SK-N-SH (cell line): Measurements from ENCODE around the gene EIF5. TPM values are rescaled to one million over a fixed set of nuclear protein-coding genes. Genes with fewer than 3 reads are reported as not detected.

ENCODE experiments used
- CTCF ChIA-PET: fragments of 300-600, 350-600 bp; formaldehyde crosslinking; extraction: SDS; loops from one replicate; lab custom pipeline; 2021; lab: Yijun Ruan, JAX
- POLR2A ChIA-PET: fragments of 350-600 bp; sonication (Branson Sonifier 250); formaldehyde crosslinking; extraction: SDS; loops from one replicate; lab custom pipeline; 2020; ENCODE audit warnings: antibody characterized with exemption, inconsistent platforms; lab: Yijun Ruan, JAX
- DNase-seq: peaks from one replicate; pipeline ENCODE4 v3.0.0; 2012
- H2AFZ ChIP-seq: fragments of 200-600 bp; sonication (generic); 2 replicates; pipeline ENCODE4 v1.8.1; 2016; ENCODE audit warnings: antibody characterized with exemption, mild to moderate bottlenecking, low read depth
- H3F3A ChIP-seq: fragments of 200-600 bp; sonication (generic); replicated peaks from 2 replicates; pipeline ENCODE3; 2016; ENCODE audit warnings: antibody characterized with exemption, mild to moderate bottlenecking; ENCODE audit not compliant: insufficient read depth
- H3K27ac ChIP-seq, 2 experiments: fragments of 200-500 bp in 1 of 2; fragments of 200-600 bp in 1 of 2; sonication (Bioruptor generic) in 1 of 2; sonication (generic), shearing (Covaris generic) in 1 of 2; 2 replicates each; pipeline versions ENCODE4 v1.5.1 to v1.6.1; 2014 to 2016; ENCODE audit warnings: low read depth in 2 of 2, inconsistent platforms in 1 of 2, low read length in 1 of 2, mild to moderate bottlenecking in 1 of 2, mixed read lengths in 1 of 2
- H3K27me3 ChIP-seq: fragments of 200-600 bp; sonication (generic), shearing (Covaris generic); 2 replicates; pipeline ENCODE4 v1.6.1; 2016; ENCODE audit warnings: mixed run types; ENCODE audit not compliant: insufficient read depth
- H3K36me3 ChIP-seq, 2 experiments: fragments of 200-500 bp in 1 of 2; fragments of 200-600 bp in 1 of 2; sonication (Bioruptor generic) in 1 of 2; sonication (generic) in 1 of 2; replicated peaks in 1 of 2; 2 replicates each; pipeline versions ENCODE3 to v1.5.1; 2014 to 2016; ENCODE audit warnings: low read length in 1 of 2, mild to moderate bottlenecking in 1 of 2; ENCODE audit not compliant: insufficient read depth in 2 of 2, control insufficient read depth in 1 of 2
- H3K4me1 ChIP-seq, 2 experiments: fragments of 200-500 bp in 1 of 2; fragments of 200-600 bp in 1 of 2; sonication (Bioruptor generic) in 1 of 2; sonication (generic), shearing (Covaris generic) in 1 of 2; 2 replicates each; pipeline versions ENCODE4 v1.5.1 to v1.6.1; 2014 to 2016; ENCODE audit warnings: low read depth in 1 of 2, low read length in 1 of 2, mixed run types in 1 of 2; ENCODE audit not compliant: insufficient read depth in 2 of 2, control insufficient read depth in 1 of 2
- H3K4me2 ChIP-seq: fragments of 200-600 bp; sonication (generic), shearing (Covaris generic); 2 replicates; pipeline ENCODE4 v1.6.1; 2017; ENCODE audit warnings: mixed run types
- H3K4me3 ChIP-seq, 2 experiments: fragments of 200-500 bp in 1 of 2; fragments of 200-600 bp in 1 of 2; sonication (Bioruptor generic) in 1 of 2; sonication (generic), shearing (Covaris generic) in 1 of 2; 2 replicates each; pipeline versions ENCODE4 v1.5.1 to v1.8.1; 2014 to 2016; ENCODE audit warnings: low read depth in 2 of 2, inconsistent platforms in 1 of 2, low read length in 1 of 2, mild to moderate bottlenecking in 1 of 2, mixed read lengths in 1 of 2, moderate library complexity in 1 of 2
- H3K79me2 ChIP-seq: fragments of 200-600 bp; sonication (generic); 2 replicates; pipeline ENCODE4 v1.8.1; 2017; ENCODE audit warnings: mild to moderate bottlenecking; ENCODE audit not compliant: insufficient read depth
- H3K9ac ChIP-seq: fragments of 200-600 bp; sonication (generic); 2 replicates; pipeline ENCODE4 v1.6.1; 2017; ENCODE audit warnings: mixed run types
- H3K9me2 ChIP-seq: fragments of 200-600 bp; sonication (generic); 2 replicates; pipeline ENCODE4 v1.6.1; 2017; ENCODE audit warnings: mixed run types
- H3K9me3 ChIP-seq: fragments of 200-600 bp; sonication (generic); 2 replicates; pipeline ENCODE4 v1.6.1; 2017; ENCODE audit warnings: mixed run types, mild to moderate bottlenecking, moderate library complexity
- H4K20me1 ChIP-seq: fragments of 200-600 bp; sonication (generic); 2 replicates; pipeline ENCODE4 v1.6.1; 2017; ENCODE audit warnings: mild to moderate bottlenecking, mixed run types; ENCODE audit not compliant: insufficient read depth
- EP300 ChIP-seq, 2 experiments: IDR thresholded peaks; 2 replicates each; pipeline versions ENCODE4 v1.4.0 to v1.6.1; 2012; ENCODE audit warnings: borderline replicate concordance in 1 of 2, low read depth in 1 of 2, low read length in 1 of 2
- EZH2phosphoT487 ChIP-seq: fragments of 200-600 bp; sonication (generic); IDR thresholded peaks from 2 replicates; pipeline ENCODE4 v1.6.1; 2017; ENCODE audit warnings: low read depth, mixed run types, mild to moderate bottlenecking, antibody characterized with exemption, moderate library complexity, borderline replicate concordance
- MEF2A ChIP-seq: IDR thresholded peaks from 2 replicates; pipeline ENCODE4 v1.4.0; 2012; ENCODE audit warnings: low read depth, borderline replicate concordance
- POLR2AphosphoS5 ChIP-seq: IDR thresholded peaks from 2 replicates; pipeline ENCODE4 v1.6.1; 2012; ENCODE audit warnings: low read depth, low read length
- RFX5 ChIP-seq: IDR thresholded peaks from 2 replicates; pipeline ENCODE4 v1.6.1; 2012; ENCODE audit warnings: mild to moderate bottlenecking, improper control_type of control experiment, low read length
- SIN3A ChIP-seq: IDR thresholded peaks from 2 replicates; pipeline ENCODE4 v1.6.1; 2012; ENCODE audit warnings: low read depth, mild to moderate bottlenecking, low read length, moderate library complexity, borderline replicate concordance
- TAF1 ChIP-seq: IDR thresholded peaks from 2 replicates; pipeline ENCODE4 v1.6.1; 2012; ENCODE audit warnings: low read depth, mild to moderate bottlenecking, low read length, moderate library complexity, borderline replicate concordance
- TEAD4 ChIP-seq: IDR thresholded peaks from 2 replicates; pipeline ENCODE4 v1.4.0; 2012; ENCODE audit warnings: mild to moderate bottlenecking, borderline replicate concordance; ENCODE audit not compliant: insufficient read depth
- YY1 ChIP-seq: IDR thresholded peaks from 2 replicates; pipeline ENCODE4 v1.4.0; 2012; ENCODE audit warnings: low read depth, mild to moderate bottlenecking
- WGBS: methylation state at CpG from one replicate; pipeline ENCODE4 v1.1.6; 2017; ENCODE audit warnings: low lambda C conversion rate; 5-methylcytosine and 5-hydroxymethylcytosine counted together
- polyA plus RNA-seq, 3 experiments: library from polyadenylated mRNA; depleted of rRNA; stranded (reverse); fragments of >200 nt; gene quantifications; 2 replicates each; pipeline ENCODE4 v1.2.3, GENCODE V29; 2012
- TF ChIP-seq, protein P1 (sequence below): IDR thresholded peaks from 2 replicates; pipeline ENCODE4; 2012
- TF ChIP-seq, protein P2 (sequence below): fragments of 150-350 bp; IDR thresholded peaks from 2 replicates; pipeline ENCODE4 v1.6.1; 2017; ENCODE audit warnings: antibody characterized with exemption, low read length, low read depth, borderline replicate concordance
- TF ChIP-seq, protein P3 (sequence below): IDR thresholded peaks from 2 replicates; pipeline ENCODE4 v1.4.0; 2012; ENCODE audit warnings: low read depth, borderline replicate concordance
- TF ChIP-seq, protein P4 (sequence below): fragments of 150-350 bp; IDR thresholded peaks from 2 replicates; pipeline ENCODE4 v1.6.1; 2016; ENCODE audit warnings: mild to moderate bottlenecking, low read depth, low read length

EIF5 gene
- polyA plus RNA-seq, 1 of the 3 experiments (the other 2 are of a cell fraction) = 127 TPM

DNA sequence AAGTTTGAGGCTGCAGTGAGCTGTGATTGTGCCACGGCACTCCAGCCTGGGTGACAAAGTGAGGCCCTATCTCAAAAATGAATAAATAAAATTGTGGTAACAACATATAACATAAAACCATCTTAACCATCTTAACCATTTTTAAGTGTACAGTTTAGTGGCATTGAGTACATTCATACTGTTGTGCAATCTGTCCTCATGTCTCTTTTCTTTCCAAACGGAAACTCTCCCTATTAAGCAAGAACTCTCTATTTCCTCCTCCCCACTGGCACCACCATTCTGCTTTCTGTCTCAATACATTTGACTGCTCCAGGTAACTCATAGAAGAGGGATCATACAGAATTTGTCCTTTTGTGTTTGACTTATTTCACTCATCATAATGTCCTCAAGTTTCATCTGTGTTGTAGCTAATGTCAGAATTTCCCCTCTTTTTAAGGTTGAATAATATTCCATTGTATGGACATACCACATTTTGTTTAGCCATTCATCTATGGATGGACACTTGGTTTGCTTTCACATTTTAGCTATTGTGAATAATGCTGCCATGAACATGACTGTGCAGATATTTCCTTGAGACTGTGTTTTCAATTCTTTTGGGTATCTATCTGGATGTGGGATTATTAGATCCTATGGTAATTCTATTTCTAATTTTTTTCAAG, 46.8 kb downstream of the EIF5 start:
- Histone ChIP-seq H3K4me2 (no peak overlapping the region), H3K9me2 (no peaks in the 10 kb centered on the region), H2AFZ (no peak overlapping the region), H3K4me1 (peaks cover 0 to 10% of the 10 kb centered on the region in 2 experiments; a peak in 1 of 4 replicates), H3K9ac (no peak overlapping the region), H3F3A (peaks cover 3% of the 10 kb centered on the region), H3K36me3 (no peaks in the 10 kb centered on the region), H3K4me3 (no peak overlapping the region), H3K79me2 (peaks cover 6% of the 10 kb centered on the region), H3K27ac (no peak overlapping the region), H4K20me1 (peaks cover 1% of the 10 kb centered on the region; the same call in 1 of the 2 replicates), H3K27me3 (no peaks in the 10 kb centered on the region), H3K9me3 (no peaks in the 10 kb centered on the region)
- ChIA-PET CTCF (interaction anchor here (2.8 to 3.0 kb wide), 3 partner anchors 10 to 13 kb away, joined by 9 to 14 read pairs (median 9); no protein-coding TSS in a partner anchor), POLR2A (no interaction called here)
- 41% methylated on average over 2 of the region's 2 CpGs for WGBS
- no peak for DNase-seq
- TF ChIP-seq RFX5 (no peak), YY1 (no peak), EP300 (IDR thresholded peaks at IDR 0.05; ENCODE audit: borderline replicate concordance in 1 of 2, low read depth in 1 of 2, low read length in 1 of 2) (no peak), SIN3A (no peak), EZH2phosphoT487 (no peak)
- TF ChIP-seq, protein P1, sequence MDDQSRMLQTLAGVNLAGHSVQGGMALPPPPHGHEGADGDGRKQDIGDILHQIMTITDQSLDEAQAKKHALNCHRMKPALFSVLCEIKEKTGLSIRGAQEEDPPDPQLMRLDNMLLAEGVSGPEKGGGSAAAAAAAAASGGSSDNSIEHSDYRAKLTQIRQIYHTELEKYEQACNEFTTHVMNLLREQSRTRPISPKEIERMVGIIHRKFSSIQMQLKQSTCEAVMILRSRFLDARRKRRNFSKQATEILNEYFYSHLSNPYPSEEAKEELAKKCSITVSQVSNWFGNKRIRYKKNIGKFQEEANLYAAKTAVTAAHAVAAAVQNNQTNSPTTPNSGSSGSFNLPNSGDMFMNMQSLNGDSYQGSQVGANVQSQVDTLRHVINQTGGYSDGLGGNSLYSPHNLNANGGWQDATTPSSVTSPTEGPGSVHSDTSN = no peak
- TF ChIP-seq, protein P2, sequence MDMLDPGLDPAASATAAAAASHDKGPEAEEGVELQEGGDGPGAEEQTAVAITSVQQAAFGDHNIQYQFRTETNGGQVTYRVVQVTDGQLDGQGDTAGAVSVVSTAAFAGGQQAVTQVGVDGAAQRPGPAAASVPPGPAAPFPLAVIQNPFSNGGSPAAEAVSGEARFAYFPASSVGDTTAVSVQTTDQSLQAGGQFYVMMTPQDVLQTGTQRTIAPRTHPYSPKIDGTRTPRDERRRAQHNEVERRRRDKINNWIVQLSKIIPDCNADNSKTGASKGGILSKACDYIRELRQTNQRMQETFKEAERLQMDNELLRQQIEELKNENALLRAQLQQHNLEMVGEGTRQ = no peak

DNA sequence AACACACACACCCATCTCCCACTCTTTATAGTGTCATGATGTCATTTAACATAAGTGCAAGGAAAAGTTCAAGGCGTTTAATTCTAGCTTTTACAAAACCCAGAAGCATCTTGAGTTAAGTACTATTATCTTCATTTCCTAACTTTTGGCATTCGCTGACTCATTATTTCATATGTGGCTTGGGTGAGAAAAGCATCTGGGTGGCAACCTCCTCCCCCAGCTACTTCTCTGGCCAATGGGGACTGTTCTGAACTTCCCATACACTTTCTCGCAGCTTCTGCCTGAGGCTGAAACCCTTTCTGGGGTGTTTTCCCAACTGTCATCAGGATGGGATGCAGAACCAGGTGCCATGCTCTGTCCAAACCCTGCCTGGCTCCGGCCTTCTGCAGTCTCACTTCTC, 48.3 kb downstream of the EIF5 start:
- TF ChIP-seq, protein P3, sequence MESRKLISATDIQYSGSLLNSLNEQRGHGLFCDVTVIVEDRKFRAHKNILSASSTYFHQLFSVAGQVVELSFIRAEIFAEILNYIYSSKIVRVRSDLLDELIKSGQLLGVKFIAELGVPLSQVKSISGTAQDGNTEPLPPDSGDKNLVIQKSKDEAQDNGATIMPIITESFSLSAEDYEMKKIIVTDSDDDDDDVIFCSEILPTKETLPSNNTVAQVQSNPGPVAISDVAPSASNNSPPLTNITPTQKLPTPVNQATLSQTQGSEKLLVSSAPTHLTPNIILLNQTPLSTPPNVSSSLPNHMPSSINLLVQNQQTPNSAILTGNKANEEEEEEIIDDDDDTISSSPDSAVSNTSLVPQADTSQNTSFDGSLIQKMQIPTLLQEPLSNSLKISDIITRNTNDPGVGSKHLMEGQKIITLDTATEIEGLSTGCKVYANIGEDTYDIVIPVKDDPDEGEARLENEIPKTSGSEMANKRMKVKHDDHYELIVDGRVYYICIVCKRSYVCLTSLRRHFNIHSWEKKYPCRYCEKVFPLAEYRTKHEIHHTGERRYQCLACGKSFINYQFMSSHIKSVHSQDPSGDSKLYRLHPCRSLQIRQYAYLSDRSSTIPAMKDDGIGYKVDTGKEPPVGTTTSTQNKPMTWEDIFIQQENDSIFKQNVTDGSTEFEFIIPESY = no peak
- TF ChIP-seq, protein P4, sequence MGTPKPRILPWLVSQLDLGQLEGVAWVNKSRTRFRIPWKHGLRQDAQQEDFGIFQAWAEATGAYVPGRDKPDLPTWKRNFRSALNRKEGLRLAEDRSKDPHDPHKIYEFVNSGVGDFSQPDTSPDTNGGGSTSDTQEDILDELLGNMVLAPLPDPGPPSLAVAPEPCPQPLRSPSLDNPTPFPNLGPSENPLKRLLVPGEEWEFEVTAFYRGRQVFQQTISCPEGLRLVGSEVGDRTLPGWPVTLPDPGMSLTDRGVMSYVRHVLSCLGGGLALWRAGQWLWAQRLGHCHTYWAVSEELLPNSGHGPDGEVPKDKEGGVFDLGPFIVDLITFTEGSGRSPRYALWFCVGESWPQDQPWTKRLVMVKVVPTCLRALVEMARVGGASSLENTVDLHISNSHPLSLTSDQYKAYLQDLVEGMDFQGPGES = no peak
- TF ChIP-seq POLR2AphosphoS5 (no peak), TEAD4 (no peak), MEF2A (no peak), TAF1 (no peak)
- no peak for DNase-seq
- Histone ChIP-seq H3K79me2 (peaks cover 21% of the 10 kb centered on the region), H3K36me3 (no peaks in the 10 kb centered on the region), H3K4me2 (no peak overlapping the region), H3K4me1 (peaks cover 0 to 10% of the 10 kb centered on the region in 2 experiments; a peak in 1 of 4 replicates), H3K27me3 (no peaks in the 10 kb centered on the region), H3F3A (peaks cover 14% of the 10 kb centered on the region), H3K9me2 (no peaks in the 10 kb centered on the region), H2AFZ (no peak overlapping the region), H3K27ac (no peak overlapping the region), H3K4me3 (no peak overlapping the region), H4K20me1 (peaks cover 16% of the 10 kb centered on the region), H3K9me3 (no peaks in the 10 kb centered on the region), H3K9ac (no peak overlapping the region)
- CTCF ChIA-PET = interaction anchor here (1.4 to 3.0 kb wide), 4 partner anchors 8 to 15 kb away, joined by 4 to 14 read pairs (median 6); no protein-coding TSS in a partner anchor
- WGBS = 64% methylated on average over 4 of the region's 4 CpGs
- POLR2A ChIA-PET = interaction anchor here (1.0 kb wide), 1 partner anchor 8 kb away, joined by 4 read pairs; no protein-coding TSS in a partner anchor
